HT-29 (cell line): ENCODE data around the gene EFL1. TPM values are rescaled to one million over a fixed set of nuclear protein-coding genes. Genes with fewer than 3 reads are reported as not detected.

ENCODE experiments used
- DNase-seq: peaks from one replicate; pipeline ENCODE4 v3.0.0-alpha.2; 2015; ENCODE audit warnings: low spot score
- small RNA-seq: library from RNA; depleted of rRNA; stranded (forward); fragments of <200 nt; gene quantifications from one replicate; pipeline ENCODE3, GENCODE V24; 2014
- total RNA-seq: library from RNA; depleted of rRNA; stranded (reverse); fragments of >200 nt; shearing (Covaris generic); gene quantifications from 2 replicates; pipeline ENCODE4 v1.2.3, GENCODE V29; 2014; rRNA removed

EFL1 gene
- total RNA-seq, 1 experiment from 2014 or later, result 15.1 TPM

GRCh38 chr15:82081914-82082762 is 180.4 kb downstream of the EFL1 start:
- no peak for DNase-seq

GRCh38 chr15:82080774-82081173 is 181.8 kb downstream of the EFL1 start:
- no peak for DNase-seq

Small RNA genes lying within 50 kb of the gene (small RNA-seq; reads per million reads assigned to genes)
- not detected for gene RNU1-77P

Other genes starting within 250 kb of the EFL1 start
- gene MEX3B, start 216.7 kb downstream of the EFL1 start, total RNA-seq, result 0.92 and 1.7 TPM in 2 replicates
- 1.2 and 1.9 TPM in 2 replicates for gene SAXO2, start 84 bp upstream of the EFL1 start, total RNA-seq
- gene GOLGA6L10, start 86.7 kb upstream of the EFL1 start, total RNA-seq, result 0.16 TPM in 1 of 2 replicates, not detected in the other
- gene GOLGA6L9, start 167.1 kb upstream of the EFL1 start, total RNA-seq, result 2.5 and 2.9 TPM in 2 replicates